Pulmonary artery endothelial cell (primary cell): ENCODE measurements around the gene GPR65. TPM values are rescaled to one million over a fixed set of nuclear protein-coding genes. Genes with fewer than 3 reads are reported as not detected.
A peak's percentile ranks its signal among the peaks of the same experiment; 100 is the strongest.

ENCODE experiments used
- DNase-seq: peaks from one replicate; pipeline ENCODE4 v3.0.0-alpha.2; 2011; ENCODE audit warnings: low read depth, low spot score
- total RNA-seq: library from RNA; depleted of rRNA; stranded (reverse); fragments of >200 nt; gene quantifications from 2 replicates; pipeline ENCODE4 v1.2.3, GENCODE V29; 2014

GPR65 gene, protein sequence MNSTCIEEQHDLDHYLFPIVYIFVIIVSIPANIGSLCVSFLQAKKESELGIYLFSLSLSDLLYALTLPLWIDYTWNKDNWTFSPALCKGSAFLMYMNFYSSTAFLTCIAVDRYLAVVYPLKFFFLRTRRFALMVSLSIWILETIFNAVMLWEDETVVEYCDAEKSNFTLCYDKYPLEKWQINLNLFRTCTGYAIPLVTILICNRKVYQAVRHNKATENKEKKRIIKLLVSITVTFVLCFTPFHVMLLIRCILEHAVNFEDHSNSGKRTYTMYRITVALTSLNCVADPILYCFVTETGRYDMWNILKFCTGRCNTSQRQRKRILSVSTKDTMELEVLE
- 0.07 TPM in 2 replicates for total RNA-seq

DNA sequence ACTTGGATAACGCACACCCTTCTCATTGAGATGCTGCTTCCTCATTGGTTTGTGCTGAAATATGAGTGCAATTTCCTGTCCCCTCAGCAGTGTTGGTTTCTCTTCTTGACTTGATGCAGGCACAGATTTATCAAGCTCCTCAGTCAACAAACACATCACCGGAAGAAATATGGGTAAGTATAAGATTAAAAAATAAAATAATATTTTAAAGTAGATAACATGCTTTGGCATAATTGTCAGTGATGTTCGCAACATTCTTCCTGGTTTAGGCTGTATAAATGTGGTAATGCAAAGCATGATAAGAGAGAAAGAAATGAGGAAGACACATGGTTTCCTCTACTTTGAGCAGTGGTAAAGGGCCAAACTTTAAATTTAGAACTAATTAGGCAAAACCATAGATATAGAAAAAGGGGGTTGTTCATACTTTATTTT lies at the start of gene GPR65:
GPR65 (plus strand) TSS at position 86 of the 432 bp plus-strand sequence. CDS start 5,713 bp downstream, outside the sequence.
- no peak for DNase-seq

- DNase-seq: no peak
Measured at GRCh38 chr14:87955501-87955900, 49.4 kb upstream of the GPR65 start.

- DNase-seq: no peak
Measured at GRCh38 chr14:87960013-87960787, 44.7 kb upstream of the GPR65 start.

DNA sequence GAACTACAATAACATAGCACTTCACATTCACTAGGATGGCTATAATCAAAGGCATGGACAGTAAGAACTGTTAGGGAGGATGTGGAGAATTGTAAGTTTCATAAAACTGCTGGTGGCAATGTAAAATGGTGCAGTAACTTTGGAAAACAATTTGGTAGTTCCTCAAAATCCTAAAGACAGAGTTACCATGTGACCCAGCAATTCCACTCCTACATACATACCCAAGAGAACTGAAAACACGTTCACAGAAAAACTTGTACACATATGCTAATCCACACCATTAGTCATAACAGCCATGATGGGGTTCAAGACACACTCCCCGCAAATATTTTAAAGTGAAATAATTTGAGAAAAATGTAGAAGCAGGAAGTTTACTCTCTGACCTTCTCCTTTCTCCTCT lies 43.7 kb upstream of the GPR65 start:
- no peak for DNase-seq

GRCh38 chr14:87966816-87967215 lies 38.1 kb upstream of the GPR65 start:
- DNase-seq: no peak

DNA sequence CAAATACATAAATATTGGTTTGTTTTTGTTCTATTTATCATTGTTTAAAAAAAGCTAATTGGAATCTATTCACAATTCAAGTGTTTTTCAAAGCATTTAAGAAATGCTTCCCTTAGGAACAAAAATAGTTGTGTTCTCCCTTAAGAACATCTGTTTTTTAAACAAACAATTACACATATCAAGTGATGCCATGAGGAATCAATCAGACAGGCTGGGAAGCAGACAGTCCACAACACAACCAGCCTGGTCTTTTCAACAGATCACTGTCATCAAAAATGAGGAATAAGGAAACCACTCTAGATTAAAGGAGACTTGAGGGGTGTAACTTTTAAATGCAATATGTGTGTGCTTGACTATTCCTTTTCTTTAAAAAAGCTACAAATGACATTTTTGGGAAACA lies 37.4 kb upstream of the GPR65 start:
- no peak for DNase-seq

DNA sequence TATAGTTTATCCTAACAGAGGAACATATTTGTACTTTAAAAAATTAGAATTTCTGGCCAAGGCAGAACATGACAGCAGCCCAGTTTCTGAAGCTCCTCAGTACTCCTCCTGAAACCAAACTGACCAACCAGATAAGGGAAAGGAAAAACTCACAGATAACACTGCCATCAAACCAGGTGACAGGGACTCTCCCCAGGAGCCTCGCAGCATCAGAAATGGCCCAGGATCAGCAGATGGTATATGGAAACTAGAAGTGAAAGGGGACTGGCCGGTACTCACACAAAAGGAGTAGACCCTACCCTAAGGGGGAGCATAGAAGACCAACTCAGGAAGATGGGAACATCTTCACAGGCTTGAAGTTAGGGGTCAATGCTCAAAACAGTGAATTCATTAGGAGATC lies 33.9 kb upstream of the GPR65 start:
- DNase-seq: no peak

GRCh38 chr14:87975636-87976035 lies 29.3 kb upstream of the GPR65 start:
- no peak for DNase-seq

- no peak for DNase-seq
Measured at GRCh38 chr14:87979689-87980088, 25.2 kb upstream of the GPR65 start.

GRCh38 chr14:87989221-87989955 lies 15.5 kb upstream of the GPR65 start:
- no peak for DNase-seq

DNA sequence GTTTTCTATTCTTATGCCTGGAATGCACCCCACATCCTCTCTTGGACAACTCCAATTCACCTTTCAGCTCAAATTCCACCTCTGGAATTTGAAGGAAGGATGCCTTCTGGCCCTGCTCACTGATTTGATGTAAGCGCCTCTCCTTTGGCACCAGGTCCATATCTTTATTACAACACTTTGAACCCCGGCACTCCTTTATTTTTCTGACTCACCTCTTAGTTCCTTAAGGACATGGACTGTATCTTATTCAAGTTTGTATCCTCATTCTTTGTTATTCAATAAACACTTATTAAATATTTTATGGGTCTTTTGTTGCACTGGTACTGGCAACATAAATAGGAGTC lies 15.0 kb upstream of the GPR65 start:
- no peak for DNase-seq

GRCh38 chr14:87990682-87991081 lies 14.3 kb upstream of the GPR65 start:
- no peak for DNase-seq

DNA sequence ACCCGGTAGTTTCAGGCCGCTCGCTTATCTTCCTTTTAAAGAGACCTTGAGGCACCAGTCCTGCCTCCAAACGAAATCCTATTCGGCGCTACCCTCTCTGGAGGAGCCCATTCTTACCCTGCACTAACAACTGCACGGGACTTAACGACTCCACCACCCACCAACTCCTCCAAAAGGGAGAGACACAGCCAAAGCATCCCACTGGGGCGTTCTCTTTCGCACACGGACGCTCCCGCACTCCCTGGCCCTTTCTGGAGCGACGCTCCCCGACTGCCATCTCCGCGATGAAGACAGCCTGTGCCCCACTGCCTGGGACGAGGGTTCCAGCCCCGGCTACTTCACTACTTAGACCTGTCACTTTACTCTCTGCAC lies 12.6 kb upstream of the GPR65 start:
- no peak for DNase-seq

- DNase-seq: peak; percentile 73
Measured at GRCh38 chr14:87992718-87993628, 12.0 kb upstream of the GPR65 start, which contains the start of gene GALC. Gene GALC (minus strand): TSS chr14:87993182. CDS start chr14:87993164, 18 bp downstream.

DNA sequence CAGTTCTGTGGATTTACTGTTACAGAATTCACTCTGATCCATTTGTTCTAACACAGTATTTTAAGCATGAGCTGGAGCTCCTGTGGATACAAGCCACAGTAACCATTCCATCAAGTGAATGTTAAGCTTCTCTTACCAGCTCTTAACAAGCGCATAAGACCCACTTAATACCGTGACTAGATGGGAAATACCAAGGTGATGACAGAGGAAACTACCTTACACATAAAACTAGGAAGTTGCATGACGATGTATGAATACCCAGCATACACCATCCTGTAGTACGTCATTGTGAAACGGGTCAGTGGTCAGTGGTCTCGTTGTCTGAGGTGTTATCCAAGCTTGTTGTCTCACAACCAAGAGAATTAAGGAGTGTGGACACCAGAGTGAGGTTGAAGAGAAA lies 10.0 kb upstream of the GPR65 start:
- no peak for DNase-seq

- DNase-seq: no peak
Measured at GRCh38 chr14:87995500-87996290, 9.2 kb upstream of the GPR65 start.

DNA sequence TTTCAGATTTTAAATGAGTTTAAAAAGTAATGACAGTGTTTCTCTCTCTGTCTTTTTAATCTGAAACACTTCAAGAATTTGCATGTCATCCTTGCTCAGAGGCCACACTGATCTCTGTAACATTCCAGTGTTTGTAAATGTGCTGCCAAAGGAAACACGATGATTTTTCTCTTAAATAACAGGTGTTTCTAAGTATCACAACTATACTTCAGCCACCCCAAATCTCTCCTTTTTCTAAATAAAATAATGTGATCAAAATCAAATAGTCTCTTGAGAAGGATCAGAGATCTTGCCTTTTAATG lies 8.7 kb upstream of the GPR65 start:
- no peak for DNase-seq

DNA sequence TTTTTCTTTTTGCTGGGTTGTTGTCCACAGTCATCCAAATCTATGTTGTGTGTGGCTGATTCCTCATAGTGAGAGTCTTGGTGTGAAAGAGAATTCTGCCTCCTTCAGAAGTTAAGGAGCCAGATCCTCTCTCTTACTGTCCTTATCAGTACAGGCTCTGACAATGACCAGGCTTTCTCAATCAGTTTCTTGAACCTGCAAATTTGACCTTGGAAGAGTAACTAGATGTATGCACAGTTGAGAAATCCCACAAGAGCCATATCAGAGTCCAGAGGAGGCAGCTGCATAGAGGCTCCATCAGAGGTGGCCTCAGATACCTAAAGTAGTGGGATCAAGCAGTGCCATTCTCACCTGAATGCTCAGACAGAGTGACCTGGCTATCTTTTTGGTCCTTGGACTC lies 6.5 kb upstream of the GPR65 start:
- no peak for DNase-seq

- DNase-seq: no peak
Measured at GRCh38 chr14:87999277-87999676, 5.7 kb upstream of the GPR65 start.

GRCh38 chr14:88002421-88003075 lies 2.4 kb upstream of the GPR65 start:
- no peak for DNase-seq
